NOMO-1 treated with dmso at 0.1 percent for 144 hours (cell line): ENCODE measurements around the gene GNAL.
A peak's percentile ranks its signal among the peaks of the same experiment; 100 is the strongest.
"Not testable (repeated sequence)": the region's sequence is repeated elsewhere in the genome, so short reads cannot be mapped to it uniquely, and the experiment has no call there.

Experiments
- DNase-seq: peaks from one replicate; lab custom pipeline; 2025; ENCODE audit not compliant: unreplicated experiment; lab: John Stamatoyannopoulos, UW

Gene GNAL

DNA sequence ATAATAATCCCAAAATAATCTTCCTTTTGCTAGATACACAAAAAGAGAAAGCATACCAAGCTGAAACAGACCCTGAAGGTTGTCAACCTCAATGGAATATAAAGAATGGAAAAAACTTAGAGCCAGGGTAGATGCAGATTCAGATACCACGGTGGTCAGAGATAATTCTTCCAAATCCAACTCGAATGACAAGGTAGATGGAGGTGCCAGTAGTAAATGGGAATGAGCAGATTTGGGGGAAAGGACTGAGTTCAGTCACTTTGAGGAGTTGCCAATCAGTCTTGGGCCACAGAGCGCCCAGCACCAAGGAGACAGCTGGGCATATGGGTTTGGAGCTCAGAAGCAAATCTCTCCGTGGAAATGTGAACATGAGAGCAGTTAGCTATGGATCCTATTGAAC, 158.7 kb downstream of the GNAL start:
- no peak for DNase-seq

DNA sequence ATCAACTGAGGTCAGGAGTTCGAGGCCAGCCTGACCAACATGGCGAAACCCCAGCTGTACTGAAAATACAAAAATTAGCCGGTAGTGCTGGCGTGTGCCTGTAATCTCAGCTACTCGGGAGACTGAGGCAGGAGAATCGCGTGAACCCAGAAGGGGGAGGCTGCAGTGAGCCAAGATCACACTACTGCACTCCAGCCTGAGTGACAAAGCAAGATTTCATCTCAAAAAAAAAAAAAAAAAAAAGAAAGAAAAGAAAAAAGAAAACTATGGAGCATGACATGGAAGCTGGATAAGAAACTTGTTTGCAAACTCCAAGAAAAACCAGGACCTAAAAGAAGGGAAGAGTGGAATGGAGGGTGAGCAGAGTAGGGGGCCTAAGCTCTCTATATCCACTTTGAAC, 160.2 kb downstream of the GNAL start:
- no peak for DNase-seq

DNA sequence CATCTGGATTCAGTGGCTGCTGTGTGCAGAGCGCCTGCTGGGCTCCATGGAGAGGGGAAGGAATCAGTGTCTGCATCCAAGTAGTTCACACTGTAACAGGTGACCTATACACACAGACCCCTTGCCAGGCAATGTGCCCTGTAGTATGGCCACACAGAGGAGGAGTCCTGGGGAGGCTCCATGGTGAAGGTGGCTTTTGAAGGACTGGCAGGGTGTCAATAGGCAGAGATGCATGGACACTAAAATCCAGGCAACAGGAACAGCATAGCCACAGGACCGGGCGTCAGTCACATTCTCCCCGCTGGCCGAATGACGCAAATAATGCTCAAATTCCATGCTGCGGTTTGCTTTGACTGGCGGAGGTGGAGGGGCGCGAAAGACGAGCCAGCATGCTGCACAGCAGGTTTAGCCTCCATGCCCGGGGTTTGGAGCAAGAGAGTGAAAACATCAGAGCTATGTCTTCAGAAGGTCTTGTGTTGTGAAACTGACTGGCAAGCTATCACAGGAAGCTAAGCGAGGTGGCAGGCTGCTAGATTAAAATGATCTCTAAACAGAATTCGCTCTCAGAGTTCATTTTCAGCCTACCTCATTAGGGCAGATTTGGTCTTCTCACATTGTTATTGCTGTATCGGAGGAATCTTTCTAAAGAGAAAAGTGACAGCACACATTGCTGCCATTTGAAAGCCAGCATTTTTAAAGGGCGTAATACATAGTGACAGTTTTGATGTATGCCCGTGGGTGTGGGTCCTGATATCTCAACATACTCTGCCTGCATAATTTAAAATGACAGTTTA, 161.0 kb downstream of the GNAL start:
- peak; percentile 17 for DNase-seq

DNA sequence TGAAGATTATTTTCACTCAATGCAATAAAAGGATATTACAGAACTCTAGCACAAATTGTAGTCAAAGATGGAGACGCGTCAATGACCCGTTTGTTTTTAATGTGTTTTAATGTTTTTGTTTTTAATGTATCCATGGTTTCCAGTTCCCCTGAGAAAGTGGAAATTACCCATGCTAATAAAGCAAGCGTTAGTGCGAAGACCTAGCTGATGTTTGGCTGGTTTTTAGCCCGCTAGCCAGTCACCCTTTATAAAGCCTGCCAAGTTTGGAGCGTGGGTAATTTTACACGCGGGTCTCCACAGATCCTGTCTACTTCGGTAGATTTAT, 161.7 kb downstream of the GNAL start:
- DNase-seq = no peak

DNA sequence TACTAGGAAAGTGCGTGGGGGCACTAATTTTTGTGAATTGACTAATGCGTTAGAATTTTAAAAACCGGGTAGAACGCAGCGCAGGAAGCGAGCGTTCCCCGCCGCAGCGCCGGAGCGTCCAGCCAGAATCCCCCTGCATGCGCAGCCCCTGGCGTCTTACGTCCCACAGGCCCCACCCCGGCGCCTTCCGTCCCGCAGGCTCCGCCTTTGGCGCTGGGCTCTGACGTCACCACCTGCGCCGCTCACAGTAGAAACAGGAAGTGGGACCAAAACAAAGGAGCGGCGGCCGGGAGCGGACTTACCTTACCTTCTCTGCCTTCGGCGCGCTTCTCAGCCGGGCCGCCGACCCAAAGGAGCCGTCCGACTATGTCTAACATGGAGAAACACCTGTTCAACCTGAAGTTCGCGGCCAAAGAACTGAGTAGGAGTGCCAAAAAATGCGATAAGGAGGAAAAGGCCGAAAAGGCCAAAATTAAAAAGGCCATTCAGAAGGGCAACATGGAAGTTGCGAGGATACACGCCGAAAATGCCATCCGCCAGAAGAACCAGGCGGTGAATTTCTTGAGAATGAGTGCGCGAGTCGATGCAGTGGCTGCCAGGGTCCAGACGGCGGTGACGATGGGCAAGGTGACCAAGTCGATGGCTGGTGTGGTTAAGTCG, 162.2 kb downstream of the GNAL start, which contains the start of gene CHMP1B:
Gene CHMP1B (plus strand): TSS at position 268 of the 660 bp plus-strand sequence. CDS start 99 bp downstream, at position 367.
- peak; percentile 95 for DNase-seq

DNA sequence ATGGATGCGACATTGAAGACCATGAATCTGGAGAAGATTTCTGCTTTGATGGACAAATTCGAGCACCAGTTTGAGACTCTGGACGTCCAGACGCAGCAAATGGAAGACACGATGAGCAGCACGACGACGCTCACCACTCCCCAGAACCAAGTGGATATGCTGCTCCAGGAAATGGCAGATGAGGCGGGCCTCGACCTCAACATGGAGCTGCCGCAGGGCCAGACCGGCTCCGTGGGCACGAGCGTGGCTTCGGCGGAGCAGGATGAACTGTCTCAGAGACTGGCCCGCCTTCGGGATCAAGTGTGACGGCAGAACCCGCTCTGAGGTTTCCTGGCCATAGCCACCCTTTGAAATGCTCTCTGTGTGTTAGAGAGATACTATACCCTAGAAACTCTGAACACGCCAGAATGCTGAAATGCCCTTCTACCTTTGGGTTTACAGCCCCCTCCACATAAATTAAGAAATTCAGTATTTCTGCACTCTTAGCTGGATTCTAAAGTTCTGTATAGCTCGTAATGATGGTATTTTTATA, 162.8 kb downstream of the GNAL start:
- DNase-seq = no peak

DNA sequence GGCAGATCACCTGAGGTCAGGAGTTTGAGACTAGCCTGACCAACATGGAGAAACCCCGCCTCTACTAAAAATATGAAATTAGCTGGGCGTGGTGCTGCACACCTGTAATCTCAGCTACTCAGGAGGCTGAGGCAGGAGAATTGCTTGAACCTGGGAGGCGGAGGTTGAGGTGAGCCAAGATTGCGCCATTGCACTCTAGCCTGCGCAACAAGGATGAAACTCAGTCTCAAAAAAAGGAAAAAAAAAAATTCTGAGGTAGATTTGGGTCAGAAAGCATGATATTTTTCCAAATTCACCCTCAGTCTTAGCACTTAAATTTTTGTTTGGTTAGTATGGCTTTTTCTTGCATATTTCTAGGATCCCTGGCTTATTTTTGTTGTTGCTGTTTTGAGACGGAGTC, 165.5 kb downstream of the GNAL start:
- not testable (repeated sequence) for DNase-seq

DNA sequence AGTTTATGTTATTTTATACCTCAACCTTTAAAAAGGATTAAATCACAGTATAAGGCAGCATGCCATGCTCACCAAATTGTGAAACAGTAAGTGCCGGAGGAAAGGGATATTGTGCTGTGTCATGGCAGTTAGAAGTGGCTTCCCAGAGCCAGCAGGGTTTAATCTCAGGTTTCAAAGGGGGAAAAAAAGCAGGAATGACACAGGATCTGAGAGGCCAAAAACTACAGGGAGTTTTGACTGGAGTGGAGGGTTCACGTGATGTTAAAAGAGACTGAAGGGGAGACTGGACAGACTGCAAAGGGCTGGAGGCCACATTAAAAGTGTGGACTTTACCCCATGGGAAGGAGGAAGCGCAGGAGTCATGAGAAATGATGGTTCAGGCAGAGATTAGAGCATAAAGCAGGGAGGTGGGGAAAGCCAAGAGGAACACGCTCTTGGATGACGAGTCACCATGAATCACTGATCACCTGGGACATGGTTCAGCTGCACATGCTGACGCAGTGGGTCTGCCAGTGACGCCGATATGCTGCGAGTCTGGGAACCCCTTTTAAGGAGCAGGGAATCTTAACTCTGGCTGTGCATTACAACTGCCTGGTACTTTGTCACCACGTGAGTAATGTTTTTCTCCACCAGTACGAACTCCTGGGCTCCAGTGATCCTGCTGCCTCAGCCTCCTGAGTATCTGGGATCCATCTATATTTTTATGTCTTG, 168.3 kb downstream of the GNAL start:
- DNase-seq = peak; percentile 14

DNA sequence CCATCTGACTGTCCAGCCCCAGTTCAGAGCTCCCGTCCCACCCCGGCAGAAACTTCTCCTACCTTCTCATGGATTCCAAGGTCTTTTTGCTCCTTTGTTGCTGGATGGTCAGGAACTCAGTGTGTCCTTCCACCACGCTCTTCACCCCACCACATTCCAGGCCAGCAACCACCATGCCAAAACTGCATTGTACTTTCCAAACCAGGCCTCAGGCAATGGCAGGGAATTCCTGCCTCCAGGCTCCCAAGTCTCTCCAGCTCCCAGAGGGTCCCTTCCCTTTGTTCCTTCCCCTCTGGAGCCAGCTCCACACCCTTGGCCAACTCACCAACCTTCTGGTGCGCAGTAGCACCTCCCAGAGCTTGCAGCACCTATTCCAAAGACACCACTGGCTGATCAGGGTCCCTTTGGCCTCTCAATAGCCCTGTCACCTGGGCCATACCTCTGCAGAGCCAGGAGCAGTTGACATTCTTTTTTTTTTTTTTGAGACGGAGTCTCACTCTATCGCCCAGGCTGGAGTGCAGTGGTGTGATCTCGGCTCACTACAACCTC, 170.3 kb downstream of the GNAL start:
- no peak for DNase-seq

DNA sequence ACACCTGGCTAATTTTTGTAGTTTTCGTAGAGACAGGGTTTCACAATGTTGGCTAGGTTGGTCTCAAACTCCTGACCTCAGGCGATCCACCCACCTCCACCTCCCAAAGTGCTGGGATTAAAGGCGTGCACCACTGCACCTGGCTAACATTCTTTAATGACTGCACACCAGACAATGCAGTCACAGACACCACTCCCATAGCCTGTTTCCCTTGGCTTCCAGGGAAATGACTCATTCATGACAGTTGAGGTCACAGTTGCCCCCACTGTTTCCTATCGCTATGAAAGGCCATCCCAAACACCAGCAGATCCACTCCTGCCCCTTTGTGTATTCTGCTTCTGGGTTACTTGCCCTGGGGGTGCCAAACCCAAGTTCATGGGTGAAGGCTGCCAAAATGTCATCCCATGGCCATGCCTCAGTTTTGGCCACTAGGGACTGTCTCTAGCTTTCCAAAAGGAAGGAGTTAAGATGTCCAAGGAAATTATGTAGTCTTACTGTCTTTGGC, 170.9 kb downstream of the GNAL start:
- no peak for DNase-seq

DNA sequence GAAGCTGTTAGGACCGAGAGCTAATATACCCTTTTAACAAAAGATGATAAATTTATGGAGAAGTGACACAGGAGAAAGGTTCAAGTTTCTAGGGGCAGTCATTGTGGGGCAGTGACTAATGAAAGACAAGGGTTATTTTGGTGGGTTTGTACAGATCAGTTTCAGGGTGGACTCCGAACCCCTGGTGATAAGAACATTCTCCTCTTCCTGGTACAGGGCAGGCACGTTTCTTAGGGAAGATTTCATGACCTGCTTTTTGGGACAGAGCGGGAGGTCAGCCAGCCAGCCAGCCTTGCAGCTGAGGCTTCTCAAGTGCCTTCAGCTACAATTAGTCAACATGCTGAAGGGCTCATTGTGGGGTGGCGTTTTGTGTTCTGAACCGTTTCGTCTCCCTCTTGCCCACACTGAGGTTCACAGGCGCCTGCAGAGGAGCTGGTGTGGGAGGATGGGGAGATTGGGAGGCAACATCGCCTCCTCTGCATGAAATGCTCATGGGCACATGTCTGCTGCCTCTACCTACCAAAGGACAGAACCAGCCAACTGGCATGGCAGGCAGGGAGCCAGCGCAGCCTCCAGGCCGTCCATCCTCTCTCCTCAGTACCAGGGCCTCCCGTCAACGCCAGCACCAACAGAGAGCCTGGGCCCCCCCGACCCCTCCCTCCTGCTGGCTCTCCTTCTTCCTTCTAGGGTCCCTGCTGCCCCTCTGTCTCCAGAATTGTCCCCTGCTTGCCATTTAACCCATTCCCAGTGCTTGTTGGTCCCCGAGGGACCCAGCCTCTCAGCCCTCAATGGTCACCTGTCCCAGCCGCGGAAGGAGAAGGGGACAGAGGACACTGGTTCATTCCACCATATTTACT, 171.8 kb downstream of the GNAL start:
- DNase-seq = no peak

DNA sequence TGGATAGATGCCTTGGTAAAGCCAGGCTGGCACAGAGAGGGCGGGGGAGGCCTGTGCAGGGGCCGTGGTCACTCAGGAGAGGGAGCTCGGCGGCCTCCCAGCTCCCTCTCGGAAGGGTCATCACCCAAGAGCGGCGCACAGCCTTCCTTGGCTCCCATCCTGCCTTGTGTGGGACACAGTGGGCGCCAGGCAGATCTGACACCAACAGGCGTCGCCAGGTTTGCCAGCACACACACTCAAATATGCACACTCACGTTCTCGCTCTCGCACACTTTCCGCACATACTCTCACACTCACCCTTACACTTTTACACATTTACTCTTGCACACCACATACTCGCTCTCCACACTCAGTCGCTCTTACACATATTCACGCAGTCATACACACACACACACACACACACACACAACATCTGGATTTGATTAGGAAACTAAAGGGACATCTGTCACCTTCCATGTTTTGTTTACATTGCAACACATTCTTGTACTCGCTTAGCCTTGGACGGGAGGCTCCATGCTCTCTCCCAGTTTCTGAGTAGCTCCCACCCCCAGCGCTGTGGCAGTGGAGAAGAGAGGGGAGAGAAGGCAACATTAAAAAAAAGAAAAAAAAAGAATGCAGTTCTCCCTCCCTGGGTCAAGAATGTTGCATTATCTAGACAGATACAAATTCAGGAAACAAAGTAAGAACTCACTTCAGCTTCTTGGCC, 172.7 kb downstream of the GNAL start:
- no peak for DNase-seq

DNA sequence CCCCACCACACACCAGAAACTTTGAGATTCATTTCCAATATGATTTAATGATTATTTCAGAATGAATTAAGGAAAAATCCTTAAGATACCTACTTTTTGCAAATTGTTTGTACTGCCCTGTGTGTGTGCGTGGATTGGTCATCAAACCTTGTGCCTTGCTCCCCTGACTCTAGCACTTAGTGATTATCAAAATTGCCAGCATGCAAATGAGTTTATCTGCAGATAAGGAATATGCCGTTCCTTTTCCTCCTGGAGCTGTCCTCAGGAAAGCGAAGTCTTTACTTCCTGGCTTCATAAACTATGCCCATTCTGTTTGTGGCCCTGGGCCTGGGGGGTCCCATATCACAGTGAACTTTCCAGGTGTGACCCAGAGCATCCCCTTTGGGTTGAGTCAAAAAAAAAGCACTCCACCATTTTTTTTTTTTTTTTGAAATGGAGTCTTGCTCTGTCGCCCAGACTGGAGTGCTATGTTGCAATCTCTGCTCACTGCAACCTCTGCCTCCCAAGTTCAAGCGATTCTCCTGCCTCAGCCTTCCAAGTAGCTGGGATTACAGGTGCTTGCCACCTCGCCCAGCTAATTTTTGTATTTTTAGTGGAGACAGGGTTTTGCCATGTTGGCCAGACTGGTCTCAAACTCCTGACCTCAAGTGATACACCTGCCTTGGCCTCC, 173.5 kb downstream of the GNAL start:
- DNase-seq = no peak

DNA sequence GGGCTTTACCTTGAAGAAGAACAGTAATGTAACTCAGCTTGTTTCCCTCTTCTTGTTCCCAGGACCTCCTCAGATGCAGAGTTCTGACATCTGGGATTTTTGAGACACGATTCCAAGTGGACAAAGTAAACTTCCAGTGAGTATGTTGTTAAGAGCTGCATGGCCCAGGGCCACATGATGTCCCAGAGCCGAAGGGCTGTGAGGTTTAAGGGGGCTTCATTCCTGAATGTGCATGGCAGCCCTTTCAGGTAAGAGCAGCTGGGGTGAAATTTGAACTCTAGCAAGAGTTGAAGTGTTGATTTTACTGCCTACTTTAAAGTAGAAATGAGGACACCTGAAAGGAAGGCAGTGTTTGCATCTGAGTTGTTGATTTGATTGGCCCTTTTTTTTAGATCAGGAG, 175.4 kb downstream of the GNAL start:
- no peak for DNase-seq

DNA sequence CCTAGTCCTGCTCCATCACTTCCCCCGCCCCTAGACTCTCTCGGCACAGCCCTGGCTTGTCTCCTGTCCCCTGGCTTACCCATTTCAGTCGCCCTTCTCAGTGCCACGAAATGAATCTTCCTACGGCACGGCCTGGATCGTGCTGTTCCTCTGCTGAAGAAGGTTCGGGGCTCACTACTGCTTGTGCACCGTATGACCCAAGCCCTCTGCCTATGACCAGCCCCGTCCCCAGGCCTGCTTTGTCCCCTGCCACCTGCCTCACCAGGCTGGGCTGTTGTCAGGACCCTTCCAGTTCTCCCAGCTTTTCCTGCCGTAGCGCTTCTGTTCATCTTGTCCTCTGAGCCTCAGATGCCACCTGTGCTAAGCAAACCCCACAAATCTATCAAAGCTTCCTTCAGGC, 176.0 kb downstream of the GNAL start:
- DNase-seq = no peak

DNA sequence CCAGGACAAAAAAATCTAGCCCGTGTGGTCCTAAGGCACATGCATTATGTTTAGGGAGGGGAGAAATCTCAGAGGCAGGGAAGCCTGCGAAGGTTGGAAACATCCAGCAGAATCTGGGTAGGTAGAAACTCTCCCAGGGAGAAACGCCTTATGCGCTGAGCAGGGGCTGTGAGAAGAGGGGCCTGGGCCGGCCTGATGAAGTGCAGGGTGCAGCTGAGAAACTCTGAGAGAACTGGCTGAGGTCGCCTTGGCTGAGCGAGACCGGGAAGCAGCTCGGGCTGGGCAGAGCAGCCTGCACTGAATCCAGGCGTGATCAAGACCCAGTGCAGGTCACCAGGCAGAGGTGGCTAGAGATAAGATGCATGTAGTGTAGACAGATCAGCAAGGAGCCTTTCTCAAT, 177.3 kb downstream of the GNAL start:
- DNase-seq = no peak

DNA sequence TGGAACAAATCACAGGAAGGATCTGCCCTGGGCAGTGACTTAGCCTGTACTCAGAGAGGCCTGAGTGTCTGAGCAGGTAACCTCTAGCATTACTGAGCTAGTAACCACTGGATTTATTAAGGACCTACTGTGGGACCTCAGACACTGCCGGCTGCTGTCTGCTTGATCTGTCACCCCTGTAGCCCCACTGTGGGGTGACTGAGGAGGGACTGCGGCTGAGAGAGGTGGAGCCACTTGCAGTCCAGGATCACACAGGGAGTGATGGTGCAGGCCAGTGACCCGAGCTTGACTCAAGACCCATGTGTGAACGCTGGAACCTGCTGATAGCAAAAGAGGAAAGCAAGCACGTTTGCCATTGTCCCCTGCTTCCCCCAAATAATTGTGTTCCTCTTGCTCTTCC, 177.7 kb downstream of the GNAL start:
- no peak for DNase-seq

DNA sequence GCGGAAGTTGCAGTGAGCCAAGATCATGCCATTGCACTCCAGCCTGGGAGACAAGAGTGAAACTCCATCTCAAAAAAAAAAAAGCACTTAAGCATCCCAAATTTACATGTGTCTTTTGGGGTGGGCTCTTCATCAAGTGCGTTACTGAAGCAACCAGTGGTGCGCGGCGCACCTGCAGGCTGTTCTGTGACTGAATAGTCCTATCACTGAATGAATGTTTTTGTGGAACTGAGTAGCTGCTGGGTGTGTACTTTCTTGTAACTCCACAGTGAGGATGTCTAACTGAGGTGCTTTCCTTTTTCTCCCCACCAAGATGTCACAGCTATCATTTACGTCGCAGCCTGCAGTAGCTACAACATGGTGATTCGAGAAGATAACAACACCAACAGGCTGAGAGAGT, 179.2 kb downstream of the GNAL start:
- no peak for DNase-seq

DNA sequence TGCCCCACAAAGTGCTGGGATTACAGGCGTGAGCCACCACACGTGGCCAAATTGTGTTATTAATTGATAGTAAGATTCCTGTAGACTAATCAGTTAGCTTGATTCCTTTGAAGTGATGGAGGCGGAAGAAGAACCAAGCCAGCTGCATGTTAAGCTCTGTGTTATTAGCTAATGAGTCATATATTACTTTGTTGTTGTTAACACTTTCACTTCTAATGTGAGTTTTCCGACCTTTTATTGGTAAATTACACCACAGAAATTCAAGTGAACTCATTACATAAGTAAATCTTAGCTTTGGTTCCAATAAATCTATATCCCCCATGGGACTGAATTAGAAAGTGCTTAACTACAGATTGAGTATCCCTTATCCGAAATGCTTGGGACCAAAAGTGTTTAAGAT, 182.4 kb downstream of the GNAL start:
- no peak for DNase-seq
